SK-N-MC (cell line): ENCODE data around the gene SEC22C.

Experiments
- DNase-seq: peaks from one replicate; pipeline ENCODE4 v3.0.0-alpha.2; 2011; ENCODE audit warnings: low read depth, low spot score
- H3K27ac ChIP-seq: fragments of 200-600 bp; sonication (generic); 2 replicates; pipeline ENCODE4 v1.5.1; 2016; ENCODE audit warnings: mixed run types
- H3K36me3 ChIP-seq: fragments of 200-600 bp; sonication (generic); 2 replicates; pipeline ENCODE4 v1.6.1; 2017; ENCODE audit warnings: antibody characterized with exemption, low read length, mixed read lengths; ENCODE audit not compliant: insufficient read depth
- H3K4me3 ChIP-seq: fragments of 200-600 bp; sonication (generic); 2 replicates; pipeline ENCODE4 v1.5.1; 2016
- H3K9ac ChIP-seq: fragments of 200-600 bp; sonication (generic); 2 replicates; pipeline ENCODE4 v1.8.0; 2017; ENCODE audit warnings: mixed run types, mixed read lengths; ENCODE audit not compliant: insufficient read length
- H3K9me3 ChIP-seq: fragments of 200-600 bp; sonication (generic); 2 replicates; pipeline ENCODE4 v1.6.1; 2017; ENCODE audit warnings: low read depth, mild to moderate bottlenecking, antibody characterized with exemption, low read length, moderate library complexity, mixed read lengths
- EZH2 ChIP-seq: fragments of 200-600 bp; sonication (generic); IDR thresholded peaks from one replicate; pipeline ENCODE4 v1.6.1; 2017; ENCODE audit warnings: antibody characterized with exemption
- FOXP2 ChIP-seq: optimal IDR thresholded peaks from 2 replicates; pipeline ENCODE3; 2011; ENCODE audit warnings: mild to moderate bottlenecking, moderate library complexity; ENCODE audit not compliant: insufficient read depth; ENCODE audit errors: extremely low read length, control extremely low read depth
- POLR2AphosphoS5 ChIP-seq: IDR thresholded peaks from 2 replicates; pipeline ENCODE4 v1.6.1; 2012; ENCODE audit warnings: mild to moderate bottlenecking, low read depth, low read length, borderline replicate concordance

The SEC22C gene

DNA sequence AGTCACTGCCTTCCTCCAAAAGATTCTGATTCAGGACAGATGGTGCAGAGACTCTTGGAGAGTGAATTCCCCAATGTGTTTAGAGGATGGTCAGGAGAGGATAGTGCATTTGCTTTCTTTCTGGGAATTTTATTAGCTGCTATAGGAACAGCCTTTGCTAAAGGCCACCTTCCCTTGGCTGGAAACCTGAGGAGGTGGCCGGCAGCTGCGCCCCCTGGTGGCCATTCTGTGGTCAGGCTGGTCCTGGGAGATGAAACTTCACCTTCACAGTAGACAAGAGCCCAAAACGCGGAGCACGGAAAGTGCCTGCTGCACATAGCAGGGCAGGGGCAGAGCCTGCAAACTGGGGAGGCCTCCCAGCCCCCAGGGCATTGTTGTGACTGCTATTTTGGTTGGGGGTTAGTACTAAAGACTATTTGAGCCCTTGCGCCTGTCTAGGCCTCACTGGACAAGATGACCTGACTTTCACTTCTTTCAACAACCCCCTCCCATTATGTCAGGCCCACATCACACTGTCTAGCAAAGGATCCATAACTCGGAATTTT, 34.3 kb downstream of the SEC22C start:
- H3K9ac ChIP-seq, result no peak overlapping the region
- no peak for TF ChIP-seq EZH2
- TF ChIP-seq POLR2AphosphoS5, result no peak
- no peak for TF ChIP-seq FOXP2
- no peak overlapping the region for H3K27ac ChIP-seq
- DNase-seq, result no peak
- no peak overlapping the region for H3K4me3 ChIP-seq
- H3K9me3 ChIP-seq, result no peaks in the 10 kb centered on the region
- H3K36me3 ChIP-seq, result no peaks in the 10 kb centered on the region

DNA sequence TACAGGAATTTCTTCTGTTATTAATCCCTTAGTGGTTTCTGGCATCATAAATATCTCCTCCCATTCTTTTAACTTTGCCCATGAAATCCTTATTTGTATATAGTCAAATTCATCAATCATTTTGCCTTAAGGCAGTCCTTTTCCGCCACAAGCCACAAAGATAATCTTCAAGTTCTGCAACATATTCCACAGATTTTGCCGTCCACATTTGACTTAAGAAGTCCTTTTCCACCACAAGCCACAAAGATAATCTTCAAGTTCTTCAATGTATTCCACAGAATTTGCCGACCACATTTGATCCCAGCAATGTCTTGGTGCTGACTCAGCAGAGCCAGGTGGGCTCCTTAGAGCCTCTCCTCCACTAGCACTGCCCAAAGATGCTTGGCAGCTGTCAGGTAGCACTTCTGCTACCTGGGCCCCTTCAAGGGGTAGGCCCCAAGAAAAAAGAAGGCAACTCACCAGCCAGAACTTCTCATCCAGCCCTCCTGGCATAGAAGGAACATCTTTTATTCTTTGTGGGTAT, 35.0 kb downstream of the SEC22C start:
- Histone ChIP-seq H3K9me3 (no peaks in the 10 kb centered on the region), H3K4me3 (no peak overlapping the region), H3K36me3 (no peaks in the 10 kb centered on the region), H3K9ac (no peak overlapping the region), H3K27ac (peak overlapping the region; percentile 31)
- TF ChIP-seq EZH2, result no peak
- DNase-seq, result no peak

DNA sequence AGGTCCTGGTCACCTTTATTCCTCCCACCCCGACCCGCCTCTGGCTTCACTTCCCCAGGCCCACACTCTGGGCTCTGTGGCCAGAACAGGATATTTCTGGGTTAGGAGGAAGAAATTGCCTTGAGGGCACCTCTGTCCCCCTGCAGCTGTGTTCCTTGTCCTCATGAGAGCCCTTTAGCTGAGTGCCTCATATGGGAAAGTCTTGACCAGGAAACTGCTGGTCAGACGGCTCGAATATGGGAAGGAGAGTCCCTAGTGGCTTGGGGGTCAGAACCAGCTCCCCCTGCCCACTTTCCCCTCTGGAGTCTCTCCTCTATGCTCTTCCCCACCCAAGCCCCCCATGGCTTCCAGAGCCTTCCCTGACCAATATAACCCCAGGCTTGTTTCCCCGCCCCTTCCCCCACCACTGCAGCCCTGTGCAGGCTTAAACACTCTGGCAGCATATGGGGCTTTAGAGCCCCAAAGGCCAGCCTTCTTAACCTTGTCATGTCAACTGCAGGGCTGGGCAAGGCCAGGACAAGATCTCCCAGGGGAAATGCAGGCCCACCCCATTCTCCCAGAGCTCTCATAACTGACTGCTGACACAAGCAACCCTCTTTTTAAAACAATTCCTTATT, 36.4 kb downstream of the SEC22C start:
- Histone ChIP-seq H3K9me3 (no peaks in the 10 kb centered on the region), H3K4me3 (no peak overlapping the region), H3K36me3 (no peaks in the 10 kb centered on the region), H3K9ac (no peak overlapping the region), H3K27ac (no peak overlapping the region)
- TF ChIP-seq EZH2 (no peak), POLR2AphosphoS5 (no peak), FOXP2 (no peak)
- no peak for DNase-seq

DNA sequence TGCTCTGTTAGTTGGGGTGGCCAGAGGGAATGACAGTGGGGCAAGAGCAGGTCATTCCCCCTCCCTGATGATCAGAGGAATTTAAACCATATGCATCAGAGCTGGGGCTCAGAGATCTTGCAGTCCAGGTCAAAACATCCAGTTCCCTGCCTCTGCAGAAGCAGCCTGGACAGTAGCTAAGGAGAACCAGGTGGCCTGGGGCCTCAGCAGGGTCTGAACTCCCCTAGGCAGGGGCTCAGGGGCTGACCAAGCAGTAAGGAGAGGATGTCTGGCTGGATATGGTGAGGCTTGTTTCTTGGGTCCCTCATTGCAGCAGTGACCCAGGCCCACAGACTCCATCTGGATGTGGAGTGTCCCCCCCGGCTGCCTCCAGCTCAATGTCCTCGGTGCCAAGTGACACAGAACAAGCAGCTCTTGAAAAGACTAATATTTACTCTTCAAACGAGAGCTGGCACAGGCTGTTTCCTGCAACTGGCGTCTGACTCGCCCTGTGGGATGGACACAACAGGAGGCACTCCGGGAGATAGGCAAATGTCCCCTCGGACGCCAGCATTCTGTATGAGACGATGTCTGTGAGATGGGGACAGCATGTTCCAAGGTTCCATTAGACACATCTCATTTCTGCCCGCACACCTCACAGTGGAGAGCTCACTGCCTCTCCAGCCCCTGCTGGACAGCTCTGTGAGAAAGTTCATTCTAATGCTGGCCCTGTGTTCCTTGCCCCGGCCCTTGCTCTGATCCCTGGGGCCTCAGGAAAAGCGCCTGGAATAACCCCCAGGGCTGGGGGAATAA, 37.1 kb downstream of the SEC22C start:
- TF ChIP-seq FOXP2 (no peak), EZH2 (no peak), POLR2AphosphoS5 (no peak)
- no peak overlapping the region for H3K27ac ChIP-seq
- no peak overlapping the region for H3K4me3 ChIP-seq
- H3K36me3 ChIP-seq, result no peaks in the 10 kb centered on the region
- H3K9ac ChIP-seq, result no peak overlapping the region
- DNase-seq, result no peak
- no peaks in the 10 kb centered on the region for H3K9me3 ChIP-seq

DNA sequence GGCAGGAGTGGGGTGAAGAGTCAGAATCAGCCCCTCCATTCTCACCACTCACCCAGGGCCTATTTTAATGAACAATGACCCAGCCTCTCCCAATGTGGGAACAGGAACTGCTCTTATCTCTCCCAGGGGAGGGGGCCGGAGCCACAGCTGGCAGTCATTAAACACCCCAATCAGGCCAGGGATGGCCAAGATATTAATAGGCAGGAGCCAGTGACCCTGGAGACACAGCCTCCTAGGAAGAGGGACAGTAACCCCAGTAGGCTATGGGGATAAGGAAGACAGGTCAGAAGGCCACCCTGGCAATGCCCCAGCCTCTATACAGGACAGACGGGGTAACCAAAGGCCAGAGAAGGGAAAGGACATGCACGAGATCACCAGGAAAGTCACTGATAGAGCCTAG, 40.7 kb downstream of the SEC22C start:
- H3K4me3 ChIP-seq, result no peak overlapping the region
- H3K9me3 ChIP-seq, result no peaks in the 10 kb centered on the region
- no peak overlapping the region for H3K27ac ChIP-seq
- DNase-seq, result no peak
- H3K9ac ChIP-seq, result no peak overlapping the region
- TF ChIP-seq EZH2 (no peak), POLR2AphosphoS5 (no peak)
- H3K36me3 ChIP-seq, result no peaks in the 10 kb centered on the region

DNA sequence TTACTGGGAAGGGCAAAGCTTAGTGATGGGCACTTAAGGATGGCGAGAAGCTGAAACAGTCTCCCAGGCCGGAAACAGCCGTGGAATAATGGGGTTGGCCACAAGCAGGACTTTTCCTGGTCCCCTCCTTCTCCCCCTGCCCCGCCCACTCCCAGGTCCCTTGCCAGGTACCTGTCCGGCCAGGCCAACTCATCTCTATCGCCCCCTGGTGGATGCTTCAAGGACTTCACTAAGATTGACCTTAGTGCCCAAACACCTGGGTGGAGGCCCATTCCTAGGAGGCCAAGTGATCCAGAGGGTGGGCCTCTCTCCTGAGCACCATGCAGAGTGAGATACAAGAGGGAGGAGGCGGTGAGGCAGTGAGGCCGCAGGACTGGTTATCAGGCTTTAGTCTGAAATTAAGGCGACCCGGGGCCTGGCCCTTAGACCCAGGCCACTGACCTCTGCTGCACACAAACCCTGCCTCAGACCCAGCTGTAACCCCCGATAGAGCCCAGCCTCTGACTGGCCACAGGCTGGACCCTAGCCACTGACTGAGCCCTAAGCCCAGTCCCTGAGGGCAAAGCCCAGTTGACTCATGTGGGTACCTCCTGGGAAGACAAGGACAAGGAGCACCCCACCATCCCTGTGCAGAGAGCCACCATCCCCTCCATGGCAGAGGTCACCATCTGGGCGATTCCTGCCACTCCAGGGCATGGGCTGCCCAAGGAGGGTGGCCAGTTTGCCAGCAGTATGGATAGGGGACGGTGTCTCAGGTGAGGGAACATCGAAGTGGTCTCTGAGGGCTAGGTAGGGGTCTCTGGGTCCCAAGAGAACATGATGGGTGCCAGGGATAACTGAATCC, 41.7 kb downstream of the SEC22C start:
- no peak for DNase-seq
- Histone ChIP-seq H3K9me3 (no peaks in the 10 kb centered on the region), H3K36me3 (no peaks in the 10 kb centered on the region), H3K27ac (no peak overlapping the region), H3K9ac (no peak overlapping the region), H3K4me3 (no peak overlapping the region)
- TF ChIP-seq FOXP2, result no peak
- TF ChIP-seq EZH2, result no peak

DNA sequence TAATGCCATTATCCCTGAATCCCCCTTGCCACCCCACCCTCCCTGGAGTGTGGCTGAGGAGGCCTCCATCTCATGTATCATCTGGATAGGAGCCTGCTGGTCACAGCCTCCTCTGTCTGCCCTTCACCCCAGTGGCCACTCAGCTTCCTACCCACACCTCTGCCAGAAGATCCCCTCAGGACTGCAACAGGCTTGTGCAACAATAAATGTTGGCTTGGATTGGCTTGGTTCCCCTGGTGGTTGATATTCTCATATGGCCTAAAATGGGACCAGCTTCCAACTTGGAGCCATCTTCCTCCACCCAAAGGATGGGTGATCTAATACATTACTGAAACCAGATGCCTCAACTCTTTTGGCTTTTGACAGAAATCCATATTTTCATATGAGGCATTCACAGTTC, 44.4 kb downstream of the SEC22C start:
- no peak overlapping the region for H3K9ac ChIP-seq
- TF ChIP-seq EZH2 (no peak), POLR2AphosphoS5 (no peak), FOXP2 (no peak)

More for the DNA sequence above, 44.4 kb downstream of the SEC22C start:
- no peaks in the 10 kb centered on the region for H3K36me3 ChIP-seq
- DNase-seq, result no peak
- no peak overlapping the region for H3K27ac ChIP-seq
- H3K9me3 ChIP-seq, result no peaks in the 10 kb centered on the region
- H3K4me3 ChIP-seq, result no peak overlapping the region
